Endodermal cell (in vitro differentiated cells): Measurements from ENCODE around the gene TF. TPM values are rescaled to one million over a fixed set of nuclear protein-coding genes. Genes with fewer than 3 reads are reported as not detected.

Source experiments
- DNase-seq: peaks from one replicate; pipeline ENCODE4 v3.0.0-alpha.2; 2017
- H3K27ac ChIP-seq: 2 replicates; pipeline ENCODE4 v1.5.1; 2013; ENCODE audit warnings: mild to moderate bottlenecking, low read depth, low read length, moderate library complexity
- H3K27me3 ChIP-seq: 2 replicates; pipeline ENCODE4 v1.6.1; 2013; ENCODE audit warnings: mild to moderate bottlenecking, low read length, moderate library complexity; ENCODE audit not compliant: insufficient read depth, control insufficient read depth, poor library complexity, severe bottlenecking
- H3K36me3 ChIP-seq: 2 replicates; pipeline ENCODE4 v1.7.0; 2013; ENCODE audit warnings: mild to moderate bottlenecking, low read length, moderate library complexity; ENCODE audit not compliant: control insufficient read depth, insufficient read depth
- H3K4me1 ChIP-seq: one replicate; pipeline ENCODE4 v1.7.0; 2013; ENCODE audit warnings: low read length; ENCODE audit not compliant: control insufficient read depth, insufficient read depth
- H3K4me3 ChIP-seq: 2 replicates; pipeline ENCODE4 v1.5.1; 2013; ENCODE audit warnings: mild to moderate bottlenecking, low read length, moderate library complexity
- H3K9ac ChIP-seq: 2 replicates; pipeline ENCODE4 v1.6.1; 2013; ENCODE audit warnings: mild to moderate bottlenecking, low read length, moderate library complexity; ENCODE audit not compliant: poor library complexity, severe bottlenecking; ENCODE audit errors: extremely low read depth
- H3K9me3 ChIP-seq: 2 replicates; pipeline ENCODE4 v1.6.1; 2013; ENCODE audit warnings: mild to moderate bottlenecking, low read length, moderate library complexity; ENCODE audit not compliant: control insufficient read depth
- H3K27ac Mint-ChIP-seq: 2 replicates; pipeline ENCODE4 v1.8.0; 2020; ENCODE audit warnings: mixed read lengths
- H3K27me3 Mint-ChIP-seq: 2 replicates; pipeline ENCODE4 v1.8.0; 2021; ENCODE audit warnings: mild to moderate bottlenecking, mixed read lengths; ENCODE audit not compliant: insufficient read depth
- H3K36me3 Mint-ChIP-seq: 2 replicates; pipeline ENCODE4 v1.8.0; 2020; ENCODE audit warnings: low read depth, mixed read lengths
- H3K4me1 Mint-ChIP-seq: 2 replicates; pipeline ENCODE4 v1.8.0; 2020; ENCODE audit warnings: mixed read lengths
- H3K4me3 Mint-ChIP-seq: 2 replicates; pipeline ENCODE4 v1.8.0; 2020; ENCODE audit warnings: mild to moderate bottlenecking, moderate library complexity, mixed read lengths
- H3K9me3 Mint-ChIP-seq: 2 replicates; pipeline ENCODE4 v1.8.0; 2020; ENCODE audit warnings: mild to moderate bottlenecking, mixed read lengths
- WGBS, 2 experiments: methylation state at CpG; one replicate each; pipeline versions ENCODE4 v1.1.5 to v1.1.7; 2013; ENCODE audit warnings: missing lambda C conversion rate in 2 of 2, mixed read lengths in 1 of 2; ENCODE audit not compliant: insufficient coverage in 1 of 2, insufficient read length in 1 of 2; 5-methylcytosine and 5-hydroxymethylcytosine counted together
- long read RNA-seq, 4 experiments: library from polyadenylated mRNA in 2 of 4; library from RNA in 1 of 4; library from capped mRNA in 1 of 4; stranded (forward) in 3 of 4; unstranded in 1 of 4; transcript quantifications; one replicate each; pipeline ENCODE4 v2.0.0, GENCODE V29; 2020 to 2021; ENCODE audit warnings: inconsistent platforms in 1 of 4
- polyA plus RNA-seq, 2 experiments: library from polyadenylated mRNA; stranded (reverse); fragments of 50-300 nt; gene quantifications; one replicate each; pipeline ENCODE4 v1.2.3, GENCODE V29; 2013
- total RNA-seq, 2 donors: library from RNA; stranded (reverse); fragmentation: NEBNext Ultra II Directional in 1 of 2; extraction: Animal tissue kit (Norgen Biotek cat#: 25700) in 1 of 2; gene quantifications; 2 replicates in 1 of 2; 3 replicates in 1 of 2; pipeline ENCODE4 v1.2.1, GENCODE V29; 2021
- TF ChIP-seq, protein P1 (sequence below): fragments of 200-600 bp; sonication (generic); conservative IDR thresholded peaks from 2 replicates; pipeline ENCODE4 v1.5.0; 2021; ENCODE audit warnings: antibody characterized with exemption, mild to moderate bottlenecking

TF gene
- total RNA-seq, result 1 to 10 TPM in 1 of 2 donors, under 1 TPM in 1; 0.40 to 3.0 TPM
- polyA plus RNA-seq (2013, experiment 1 of 2), result 1.1 TPM
- polyA plus RNA-seq (2013, experiment 2 of 2), result 0.66 TPM
- long read RNA-seq, experiment 1, result 0 reads
- long read RNA-seq, experiment 2, result 0 reads
- long read RNA-seq, experiment 3, result 0 reads
- long read RNA-seq, experiment 4, result 0 reads

DNA sequence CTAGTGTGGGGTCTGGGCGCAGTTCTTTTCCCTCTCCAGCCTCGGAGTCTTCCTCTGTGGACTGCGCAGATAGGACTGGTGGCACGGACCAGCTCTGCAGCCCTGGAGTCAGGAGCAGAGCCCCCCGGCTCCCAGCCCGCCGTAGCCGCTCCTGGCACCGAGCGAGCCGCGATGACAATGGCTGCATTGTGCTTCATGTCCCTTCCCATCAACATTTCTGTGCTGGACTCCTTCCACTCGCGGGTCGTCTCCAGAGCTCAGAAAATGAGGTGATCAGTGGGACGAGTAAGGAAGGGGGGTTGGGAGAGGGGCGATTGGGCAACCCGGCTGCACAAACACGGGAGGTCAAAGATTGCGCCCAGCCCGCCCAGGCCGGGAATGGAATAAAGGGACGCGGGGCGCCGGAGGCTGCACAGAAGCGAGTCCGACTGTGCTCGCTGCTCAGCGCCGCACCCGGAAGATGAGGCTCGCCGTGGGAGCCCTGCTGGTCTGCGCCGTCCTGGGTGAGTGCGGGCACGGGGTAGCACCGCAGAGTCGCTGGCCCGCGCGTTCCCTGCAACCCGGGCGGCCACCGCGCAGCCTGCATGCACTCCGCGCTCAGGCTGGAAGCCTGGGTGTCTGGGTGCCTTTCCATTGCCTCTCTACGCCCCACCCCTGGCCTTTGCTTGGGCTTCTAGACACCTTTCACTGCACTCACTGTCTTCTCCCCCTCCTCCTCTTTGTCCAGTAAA, at the start of gene TF:
TF (plus strand) TSS at position 413 of the 731 bp plus-strand sequence; CDS start at position 461, 48 bp downstream.
- no peaks in the 10 kb centered on the region for H3K36me3 Mint-ChIP-seq
- H3K9me3 Mint-ChIP-seq, result no peaks in the 10 kb centered on the region
- Histone ChIP-seq H3K27ac (no peak within 1 kb of the TSS), H3K9me3 (no peaks in the 10 kb centered on the region), H3K27me3 (peaks cover 74% of the 10 kb centered on the region), H3K9ac (no peak within 1 kb of the TSS), H3K36me3 (no peaks in the 10 kb centered on the region), H3K4me3 (peak within 1 kb of the TSS; percentile 64), H3K4me1 (no peaks in the 10 kb centered on the region)
- 39 to 60% methylated on average over 23 to 50 of the region's 50 CpGs for WGBS, 2 experiments
- no peak within 1 kb of the TSS for H3K27ac Mint-ChIP-seq
- H3K4me1 Mint-ChIP-seq, result peaks cover 3% of the 10 kb centered on the region
- TF ChIP-seq, protein P1, sequence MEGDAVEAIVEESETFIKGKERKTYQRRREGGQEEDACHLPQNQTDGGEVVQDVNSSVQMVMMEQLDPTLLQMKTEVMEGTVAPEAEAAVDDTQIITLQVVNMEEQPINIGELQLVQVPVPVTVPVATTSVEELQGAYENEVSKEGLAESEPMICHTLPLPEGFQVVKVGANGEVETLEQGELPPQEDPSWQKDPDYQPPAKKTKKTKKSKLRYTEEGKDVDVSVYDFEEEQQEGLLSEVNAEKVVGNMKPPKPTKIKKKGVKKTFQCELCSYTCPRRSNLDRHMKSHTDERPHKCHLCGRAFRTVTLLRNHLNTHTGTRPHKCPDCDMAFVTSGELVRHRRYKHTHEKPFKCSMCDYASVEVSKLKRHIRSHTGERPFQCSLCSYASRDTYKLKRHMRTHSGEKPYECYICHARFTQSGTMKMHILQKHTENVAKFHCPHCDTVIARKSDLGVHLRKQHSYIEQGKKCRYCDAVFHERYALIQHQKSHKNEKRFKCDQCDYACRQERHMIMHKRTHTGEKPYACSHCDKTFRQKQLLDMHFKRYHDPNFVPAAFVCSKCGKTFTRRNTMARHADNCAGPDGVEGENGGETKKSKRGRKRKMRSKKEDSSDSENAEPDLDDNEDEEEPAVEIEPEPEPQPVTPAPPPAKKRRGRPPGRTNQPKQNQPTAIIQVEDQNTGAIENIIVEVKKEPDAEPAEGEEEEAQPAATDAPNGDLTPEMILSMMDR, result no peak
- H3K27me3 Mint-ChIP-seq, result peaks cover 3% of the 10 kb centered on the region
- no peak within 1 kb of the TSS for H3K4me3 Mint-ChIP-seq
- no peak for DNase-seq

DNA sequence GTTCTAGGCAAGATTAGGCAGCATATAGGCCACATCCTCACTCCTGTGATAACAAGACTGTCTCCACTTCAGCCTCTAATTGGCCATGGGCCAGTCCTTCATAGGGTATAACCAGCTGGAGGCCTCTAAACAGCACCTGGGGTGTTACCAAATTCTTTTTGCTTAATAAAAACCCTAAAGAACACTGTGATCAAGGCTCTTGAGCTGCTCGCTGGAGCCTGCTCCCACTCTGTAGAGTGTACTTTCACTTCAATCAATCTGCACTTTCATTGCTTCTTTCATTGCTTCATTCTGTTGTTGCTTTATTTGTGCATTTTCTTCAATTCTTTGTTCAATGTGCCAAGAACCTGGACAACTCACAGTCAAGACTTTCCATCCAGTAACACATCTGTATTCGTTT, 48.2 kb upstream of the TF start:
- H3K27ac ChIP-seq, result no peak overlapping the region
- no peak overlapping the region for H3K4me3 Mint-ChIP-seq
- H3K27me3 ChIP-seq, result no peaks in the 10 kb centered on the region
- H3K36me3 Mint-ChIP-seq, result no peaks in the 10 kb centered on the region
- no peaks in the 10 kb centered on the region for H3K4me1 ChIP-seq
- no peaks in the 10 kb centered on the region for H3K4me1 Mint-ChIP-seq
- H3K9me3 ChIP-seq, result no peaks in the 10 kb centered on the region
- H3K9ac ChIP-seq, result no peak overlapping the region
- DNase-seq, result no peak
- WGBS, 2 experiments, result 80 to 89% methylated on average over 2 of the region's 2 CpGs
- TF ChIP-seq, protein P1, result no peak
- no peak overlapping the region for H3K4me3 ChIP-seq
- H3K9me3 Mint-ChIP-seq, result no peaks in the 10 kb centered on the region
- H3K27me3 Mint-ChIP-seq, result peaks cover 5% of the 10 kb centered on the region
- H3K27ac Mint-ChIP-seq, result no peak overlapping the region
- H3K36me3 ChIP-seq, result no peaks in the 10 kb centered on the region

DNA sequence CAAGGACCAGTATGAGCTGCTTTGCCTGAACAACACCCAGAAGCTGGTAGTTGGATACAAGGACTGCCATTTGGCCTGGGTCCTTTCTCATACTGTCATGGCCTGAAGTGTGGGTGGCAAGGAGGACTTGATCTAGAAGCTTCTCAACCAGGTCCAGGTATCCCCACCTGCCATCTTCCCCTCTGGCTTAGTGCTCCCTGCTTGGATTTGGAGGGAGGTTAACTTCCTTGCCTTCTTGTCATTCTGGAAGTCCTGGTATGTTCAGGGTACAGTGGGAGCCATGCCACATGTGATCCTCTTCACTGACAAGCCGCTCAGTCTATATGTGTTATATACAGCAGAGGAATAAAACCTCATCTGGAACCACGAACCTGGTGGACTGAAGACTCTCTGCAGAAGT, 46.7 kb upstream of the TF start:
- Mint-ChIP-seq H3K27ac (no peak overlapping the region), H3K9me3 (no peaks in the 10 kb centered on the region), H3K36me3 (no peaks in the 10 kb centered on the region), H3K27me3 (peaks cover 10% of the 10 kb centered on the region), H3K4me1 (no peaks in the 10 kb centered on the region), H3K4me3 (no peak overlapping the region)
- WGBS, 2 experiments, result 80 to 95% methylated on average over 2 of the region's 2 CpGs
- Histone ChIP-seq H3K36me3 (no peaks in the 10 kb centered on the region), H3K4me1 (no peaks in the 10 kb centered on the region), H3K9me3 (no peaks in the 10 kb centered on the region), H3K4me3 (no peak overlapping the region), H3K27me3 (no peaks in the 10 kb centered on the region), H3K27ac (no peak overlapping the region), H3K9ac (no peak overlapping the region)
- no peak for DNase-seq
- TF ChIP-seq, protein P1, result no peak
